Smooth muscle cell (in vitro differentiated cells): ENCODE data around the gene TCFL5. TPM values are rescaled to one million over a fixed set of nuclear protein-coding genes. Genes with fewer than 3 reads are reported as not detected.

Experiments
- DNase-seq: peaks from one replicate; lab custom pipeline; 2025; ENCODE audit not compliant: unreplicated experiment; lab: John Stamatoyannopoulos, UW
- H2AFZ ChIP-seq: fragments of 200-600 bp; sonication (generic); 2 replicates; pipeline ENCODE4 v1.6.0; 2016; ENCODE audit warnings: antibody characterized with exemption, low read depth, mild to moderate bottlenecking
- H3F3A ChIP-seq: fragments of 200-600 bp; sonication (generic); 2 replicates; pipeline ENCODE4 v1.6.0; 2017; ENCODE audit warnings: antibody characterized with exemption, low read depth
- H3K27ac ChIP-seq: fragments of 200-600 bp; sonication (generic); 2 replicates; pipeline ENCODE4 v1.5.1; 2016; ENCODE audit warnings: low read depth, mild to moderate bottlenecking
- H3K27me3 ChIP-seq: fragments of 200-600 bp; sonication (generic); 2 replicates; pipeline ENCODE4 v1.6.1; 2016; ENCODE audit warnings: low read depth, mild to moderate bottlenecking
- H3K36me3 ChIP-seq: fragments of 200-600 bp; sonication (generic); 2 replicates; pipeline ENCODE4 v1.5.1; 2016; ENCODE audit warnings: low read depth
- H3K4me1 ChIP-seq: fragments of 200-600 bp; sonication (generic); 2 replicates; pipeline ENCODE4 v1.5.1; 2016; ENCODE audit warnings: low read depth
- H3K4me2 ChIP-seq: fragments of 200-600 bp; sonication (generic); 2 replicates; pipeline ENCODE4 v1.6.0; 2016; ENCODE audit warnings: mild to moderate bottlenecking
- H3K4me3 ChIP-seq: fragments of 200-600 bp; sonication (generic); 2 replicates; pipeline ENCODE4 v1.5.1; 2016; ENCODE audit warnings: mild to moderate bottlenecking
- H3K79me2 ChIP-seq: fragments of 200-600 bp; sonication (generic); 2 replicates; pipeline ENCODE4 v1.6.0; 2016; ENCODE audit warnings: low read depth, mild to moderate bottlenecking
- H3K9ac ChIP-seq: fragments of 200-600 bp; sonication (generic); 2 replicates; pipeline ENCODE4 v1.6.0; 2016; ENCODE audit warnings: low read depth
- H3K9me3 ChIP-seq: fragments of 200-600 bp; sonication (generic); replicated peaks from 2 replicates; pipeline ENCODE4 v1.5.1; 2016; ENCODE audit warnings: low read depth
- H4K20me1 ChIP-seq: fragments of 200-600 bp; sonication (generic); 2 replicates; pipeline ENCODE4 v1.6.0; 2016; ENCODE audit warnings: low read depth
- WGBS: methylation state at CpG from one replicate; pipeline ENCODE4 v1.1.7; 2016; ENCODE audit warnings: low lambda C conversion rate; 5-methylcytosine and 5-hydroxymethylcytosine counted together
- polyA plus RNA-seq: library from polyadenylated mRNA; unstranded; fragments of >200 nt; fragmentation: Nextera tagmentation; extraction: Ambion mirVana; gene quantifications from 2 replicates; pipeline ENCODE4 v1.2.1, GENCODE V29; 2016
- total RNA-seq: library from RNA; depleted of rRNA; stranded (reverse); fragments of >200 nt; gene quantifications from 2 replicates; pipeline ENCODE4 v1.2.3, GENCODE V29; 2014
- TF ChIP-seq, protein P1 (sequence below): fragments of 200-600 bp; sonication (generic); IDR thresholded peaks from 2 replicates; pipeline ENCODE4 v1.5.1; 2017; ENCODE audit warnings: borderline replicate concordance, mild to moderate bottlenecking, antibody characterized with exemption; ENCODE audit not compliant: insufficient read depth, poor library complexity, severe bottlenecking

The TCFL5 gene
- total and polyA plus RNA-seq, 2 experiments from 2014 or later = 9.5 to 12.5 TPM

- WGBS = 97% methylated on average over 7 of the region's 7 CpGs
- DNase-seq = no peak
- peaks cover 9% of the 10 kb centered on the region for H3K79me2 ChIP-seq
- H3K4me2 ChIP-seq = no peak overlapping the region
- H3K27me3 ChIP-seq = no peaks in the 10 kb centered on the region
- H4K20me1 ChIP-seq = peaks cover 14% of the 10 kb centered on the region
- no peaks in the 10 kb centered on the region for H3K9me3 ChIP-seq
- no peaks in the 10 kb centered on the region for H3K4me1 ChIP-seq
- peaks cover 10% of the 10 kb centered on the region for H3K36me3 ChIP-seq
- no peak overlapping the region for H2AFZ ChIP-seq
- peaks cover 9% of the 10 kb centered on the region for H3F3A ChIP-seq
- H3K4me3 ChIP-seq = no peak overlapping the region
- H3K27ac ChIP-seq = no peak overlapping the region
- TF ChIP-seq, protein P1, sequence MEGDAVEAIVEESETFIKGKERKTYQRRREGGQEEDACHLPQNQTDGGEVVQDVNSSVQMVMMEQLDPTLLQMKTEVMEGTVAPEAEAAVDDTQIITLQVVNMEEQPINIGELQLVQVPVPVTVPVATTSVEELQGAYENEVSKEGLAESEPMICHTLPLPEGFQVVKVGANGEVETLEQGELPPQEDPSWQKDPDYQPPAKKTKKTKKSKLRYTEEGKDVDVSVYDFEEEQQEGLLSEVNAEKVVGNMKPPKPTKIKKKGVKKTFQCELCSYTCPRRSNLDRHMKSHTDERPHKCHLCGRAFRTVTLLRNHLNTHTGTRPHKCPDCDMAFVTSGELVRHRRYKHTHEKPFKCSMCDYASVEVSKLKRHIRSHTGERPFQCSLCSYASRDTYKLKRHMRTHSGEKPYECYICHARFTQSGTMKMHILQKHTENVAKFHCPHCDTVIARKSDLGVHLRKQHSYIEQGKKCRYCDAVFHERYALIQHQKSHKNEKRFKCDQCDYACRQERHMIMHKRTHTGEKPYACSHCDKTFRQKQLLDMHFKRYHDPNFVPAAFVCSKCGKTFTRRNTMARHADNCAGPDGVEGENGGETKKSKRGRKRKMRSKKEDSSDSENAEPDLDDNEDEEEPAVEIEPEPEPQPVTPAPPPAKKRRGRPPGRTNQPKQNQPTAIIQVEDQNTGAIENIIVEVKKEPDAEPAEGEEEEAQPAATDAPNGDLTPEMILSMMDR = no peak
- no peak overlapping the region for H3K9ac ChIP-seq
Observed at GRCh38 chr20:62890444-62890843, 28.8 kb upstream of the TCFL5 start.

DNA sequence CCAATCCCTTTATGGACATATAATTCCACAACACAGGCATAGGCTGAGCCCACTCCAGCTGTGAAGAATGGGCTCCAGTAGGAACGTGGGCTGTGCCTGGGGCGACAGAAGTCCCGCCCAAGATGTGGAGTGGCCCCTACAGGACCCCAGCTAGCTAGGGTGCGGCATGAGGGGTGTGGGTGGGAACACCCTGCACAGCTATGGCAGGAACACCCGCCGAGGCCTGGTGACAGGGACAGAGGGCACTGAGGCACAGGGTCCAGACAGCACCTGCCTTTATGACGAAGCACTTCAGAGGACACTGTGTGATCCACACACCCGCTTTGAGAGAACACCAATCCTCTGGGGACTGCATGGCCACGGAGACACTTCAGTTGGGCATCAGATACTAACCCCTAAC, 28.2 kb upstream of the TCFL5 start:
- Histone ChIP-seq H3K4me1 (no peaks in the 10 kb centered on the region), H3K36me3 (peaks cover 10% of the 10 kb centered on the region), H2AFZ (no peak overlapping the region), H3F3A (peaks cover 9% of the 10 kb centered on the region), H3K79me2 (peaks cover 9% of the 10 kb centered on the region), H3K4me3 (no peak overlapping the region), H3K4me2 (no peak overlapping the region), H4K20me1 (peaks cover 14% of the 10 kb centered on the region), H3K9me3 (no peaks in the 10 kb centered on the region), H3K27ac (no peak overlapping the region), H3K27me3 (no peaks in the 10 kb centered on the region), H3K9ac (no peak overlapping the region)
- TF ChIP-seq, protein P1 = no peak
- no peak for DNase-seq
- 99% methylated on average over 9 of the region's 9 CpGs for WGBS

GRCh38 chr20:62889411-62889810, 27.8 kb upstream of the TCFL5 start:
- no peaks in the 10 kb centered on the region for H3K4me1 ChIP-seq
- TF ChIP-seq, protein P1 = no peak
- no peak overlapping the region for H3K27ac ChIP-seq
- no peak overlapping the region for H3K4me2 ChIP-seq
- 97% methylated on average over 8 of the region's 8 CpGs for WGBS
- peaks cover 9% of the 10 kb centered on the region for H3F3A ChIP-seq
- peaks cover 14% of the 10 kb centered on the region for H4K20me1 ChIP-seq
- DNase-seq = no peak
- H2AFZ ChIP-seq = no peak overlapping the region
- H3K9me3 ChIP-seq = no peaks in the 10 kb centered on the region
- no peaks in the 10 kb centered on the region for H3K27me3 ChIP-seq
- H3K9ac ChIP-seq = no peak overlapping the region
- no peak overlapping the region for H3K4me3 ChIP-seq
- peaks cover 9% of the 10 kb centered on the region for H3K79me2 ChIP-seq
- peaks cover 10% of the 10 kb centered on the region for H3K36me3 ChIP-seq

GRCh38 chr20:62888910-62889309, 27.3 kb upstream of the TCFL5 start:
- no peaks in the 10 kb centered on the region for H3K4me1 ChIP-seq
- no peaks in the 10 kb centered on the region for H3K9me3 ChIP-seq
- peaks cover 9% of the 10 kb centered on the region for H3F3A ChIP-seq
- H3K4me3 ChIP-seq = no peak overlapping the region
- DNase-seq = no peak
- peaks cover 14% of the 10 kb centered on the region for H4K20me1 ChIP-seq
- H3K79me2 ChIP-seq = peaks cover 9% of the 10 kb centered on the region
- no peak overlapping the region for H2AFZ ChIP-seq
- H3K4me2 ChIP-seq = no peak overlapping the region
- H3K27me3 ChIP-seq = no peaks in the 10 kb centered on the region
- 95% methylated on average over 17 of the region's 17 CpGs for WGBS
- no peak overlapping the region for H3K9ac ChIP-seq
- H3K27ac ChIP-seq = no peak overlapping the region
- peaks cover 10% of the 10 kb centered on the region for H3K36me3 ChIP-seq
- TF ChIP-seq, protein P1 = no peak
